Keratinocyte (primary cell): ENCODE results near the gene SNX14. TPM values are rescaled to one million over a fixed set of nuclear protein-coding genes. Genes with fewer than 3 reads are reported as not detected.
"Not testable (repeated sequence)": the region's sequence is repeated elsewhere in the genome, so short reads cannot be mapped to it uniquely, and the experiment has no call there.

Experiments used
- DNase-seq: peaks from one replicate; pipeline ENCODE4 v3.0.0-alpha.2; 2011; ENCODE audit warnings: low read depth, missing footprints, low spot score
- FAIRE-seq: peaks from 2 replicates; lab custom pipeline; 2011; peaks lifted over from hg19 to GRCh38; lab: Jason Lieb, UNC
- H2AFZ ChIP-seq: 2 replicates; pipeline ENCODE4 v1.6.0; 2012; ENCODE audit warnings: low read length, control low read depth, inconsistent platforms; ENCODE audit not compliant: control insufficient read depth
- H3K27ac ChIP-seq: 2 replicates; pipeline ENCODE4 v1.5.1; 2011; ENCODE audit warnings: low read length; ENCODE audit not compliant: control insufficient read depth, insufficient read depth
- H3K27me3 ChIP-seq: 3 replicates; pipeline ENCODE4 v1.6.0; 2011; ENCODE audit warnings: low read length; ENCODE audit not compliant: control insufficient read depth, insufficient read depth; ENCODE audit errors: extremely low read depth
- H3K36me3 ChIP-seq, 2 experiments: 2 replicates in 1 of 2; 3 replicates in 1 of 2; pipeline ENCODE4 v1.5.1; 2011; ENCODE audit warnings: low read length in 2 of 2, mild to moderate bottlenecking in 1 of 2; ENCODE audit not compliant: control insufficient read depth in 2 of 2, insufficient read depth in 2 of 2; ENCODE audit errors: extremely low read depth in 1 of 2
- H3K4me1 ChIP-seq: 3 replicates; pipeline ENCODE4 v1.5.1; 2011; ENCODE audit warnings: low read length; ENCODE audit not compliant: control insufficient read depth, insufficient read depth; ENCODE audit errors: extremely low read depth
- H3K4me2 ChIP-seq: 3 replicates; pipeline ENCODE4 v1.6.0; 2011; ENCODE audit warnings: low read depth, low read length; ENCODE audit not compliant: control insufficient read depth, insufficient read depth; ENCODE audit errors: extremely low read depth
- H3K4me3 ChIP-seq, 3 experiments: fragments of 200-600 bp in 1 of 3; sonication (generic) in 1 of 3; 2 replicates in 2 of 3; 3 replicates in 1 of 3; pipeline ENCODE4 v1.5.1; 2011 to 2016; ENCODE audit warnings: low read length in 3 of 3, mild to moderate bottlenecking in 3 of 3, control low read depth in 2 of 3, inconsistent platforms in 1 of 3, low read depth in 1 of 3, mixed read lengths in 1 of 3, mixed run types in 1 of 3, moderate library complexity in 1 of 3; ENCODE audit not compliant: control insufficient read depth in 2 of 3, insufficient read depth in 2 of 3; ENCODE audit errors: extremely low read depth in 1 of 3
- H3K79me2 ChIP-seq: 2 replicates; pipeline ENCODE4 v1.6.0; 2012; ENCODE audit warnings: low read length; ENCODE audit not compliant: control insufficient read depth, insufficient read depth
- H3K9ac ChIP-seq: 3 replicates; pipeline ENCODE4 v1.6.0; 2011; ENCODE audit warnings: low read length; ENCODE audit not compliant: control insufficient read depth, insufficient read depth; ENCODE audit errors: extremely low read depth
- H3K9me1 ChIP-seq: 3 replicates; pipeline ENCODE4 v1.6.0; 2011; ENCODE audit warnings: low read length; ENCODE audit not compliant: control insufficient read depth, insufficient read depth; ENCODE audit errors: extremely low read depth
- H3K9me3 ChIP-seq: 2 replicates; pipeline ENCODE4 v1.5.1; 2012; ENCODE audit warnings: low read depth, low read length; ENCODE audit not compliant: control insufficient read depth
- H4K20me1 ChIP-seq: 3 replicates; pipeline ENCODE4 v1.6.0; 2011; ENCODE audit warnings: low read length; ENCODE audit not compliant: control insufficient read depth, insufficient read depth; ENCODE audit errors: extremely low read depth
- CTCF ChIP-seq, 3 experiments: IDR thresholded peaks in 1 of 3; conservative IDR thresholded peaks in 1 of 3; optimal IDR thresholded peaks in 1 of 3; 2 replicates in 2 of 3; 3 replicates in 1 of 3; pipeline versions ENCODE3 to v1.5.1; 2011; ENCODE audit warnings: low read length in 3 of 3, mild to moderate bottlenecking in 3 of 3, moderate library complexity in 2 of 3, control low read depth in 1 of 3, inconsistent platforms in 1 of 3; ENCODE audit not compliant: insufficient read depth in 2 of 3; ENCODE audit errors: extremely low read depth in 1 of 3
- EZH2 ChIP-seq: IDR thresholded peaks from one replicate; pipeline ENCODE4 v1.6.1; 2012; ENCODE audit warnings: inconsistent platforms, mild to moderate bottlenecking, low read length, moderate library complexity
- dilution Hi-C: fragments of 300-500 bp; cut with MboI; formaldehyde crosslinking; loops from one replicate; pipeline ENCODE4 v1.7.0; 2020; ENCODE audit warnings: low sequenced_read_pairs; ENCODE audit not compliant: extremely low pct_ligation_motif_present
- polyA plus RNA-seq, 5 experiments: library from polyadenylated mRNA; depleted of rRNA in 3 of 5; stranded (reverse) in 3 of 5; stranded (forward) in 1 of 5; unstranded in 1 of 5; fragments of >200 nt; gene quantifications; 1 replicate in 1 of 5; 2 replicates in 3 of 5; 3 replicates in 1 of 5; pipeline versions ENCODE4 v1.2.1 to v1.2.3, GENCODE V29; 2011 to 2012; ENCODE audit warnings: missing spikeins in 2 of 5, low read depth in 1 of 5, low replicate concordance in 1 of 5

SNX14 gene
- polyA plus RNA-seq, 1 donor (not counting 4 experiments of a cell fraction or from before 2014, with no cell fraction given): 97.5 TPM

GRCh38 chr6:85585741-85586140 is 7.9 kb downstream of the SNX14 start:
- H3K79me2 ChIP-seq: peaks cover 84% of the 10 kb centered on the region
- peaks cover 4% of the 10 kb centered on the region for H3K9me1 ChIP-seq
- H3K9ac ChIP-seq: no peak overlapping the region
- TF ChIP-seq EZH2 (no peak), CTCF (optimal IDR thresholded peaks at IDR 0.05 in 1 of 3, IDR thresholded peaks at IDR 0.05 in 1 of 3, conservative IDR thresholded peaks at IDR 0.05 in 1 of 3; ENCODE audit: extremely low read depth in 1 of 3, insufficient read depth in 2 of 3, low read length in 3 of 3) (no peak)
- no peak overlapping the region for H2AFZ ChIP-seq
- dilution Hi-C loops: no loop called here
- FAIRE-seq: no peak
- no peaks in the 10 kb centered on the region for H4K20me1 ChIP-seq
- H3K27ac ChIP-seq: no peak overlapping the region
- no peaks in the 10 kb centered on the region for H3K36me3 ChIP-seq
- H3K4me3 ChIP-seq: no peak overlapping the region
- H3K9me3 ChIP-seq: no peaks in the 10 kb centered on the region
- no peak for DNase-seq
- peaks cover 6% of the 10 kb centered on the region for H3K4me1 ChIP-seq
- H3K27me3 ChIP-seq: no peaks in the 10 kb centered on the region
- no peak overlapping the region for H3K4me2 ChIP-seq

GRCh38 chr6:85582832-85583231 is 10.8 kb downstream of the SNX14 start:
- dilution Hi-C loops, H3K4me2 ChIP-seq, H3K4me3 ChIP-seq, H3K9ac ChIP-seq, H3K9me3 ChIP-seq, H3K27ac ChIP-seq, H3K27me3 ChIP-seq, FAIRE-seq, H4K20me1 ChIP-seq, H2AFZ ChIP-seq, DNase-seq, H3K4me1 ChIP-seq, H3K9me1 ChIP-seq: not testable (repeated sequence)
- Histone ChIP-seq H3K36me3 (peaks cover 1 to 11% of the 10 kb centered on the region in 2 experiments), H3K79me2 (peaks cover 86% of the 10 kb centered on the region)

GRCh38 chr6:85581572-85581971 is 12.1 kb downstream of the SNX14 start:
- H3K27ac ChIP-seq: no peak overlapping the region
- H3K79me2 ChIP-seq: peaks cover 89% of the 10 kb centered on the region
- H2AFZ ChIP-seq: no peak overlapping the region
- peaks cover 4% of the 10 kb centered on the region for H3K9me1 ChIP-seq
- H3K9me3 ChIP-seq: no peaks in the 10 kb centered on the region
- no peak for TF ChIP-seq EZH2
- TF ChIP-seq CTCF (optimal IDR thresholded peaks at IDR 0.05 in 1 of 3, IDR thresholded peaks at IDR 0.05 in 1 of 3, conservative IDR thresholded peaks at IDR 0.05 in 1 of 3; ENCODE audit: extremely low read depth in 1 of 3, insufficient read depth in 2 of 3, low read length in 3 of 3): no peak
- H4K20me1 ChIP-seq: no peaks in the 10 kb centered on the region
- no peak overlapping the region for H3K9ac ChIP-seq
- peaks cover 1 to 11% of the 10 kb centered on the region in 2 experiments for H3K36me3 ChIP-seq
- no peak for DNase-seq
- peaks cover 8% of the 10 kb centered on the region for H3K4me1 ChIP-seq
- no peak overlapping the region for H3K4me3 ChIP-seq
- no peaks in the 10 kb centered on the region for H3K27me3 ChIP-seq
- dilution Hi-C loops: no loop called here
- FAIRE-seq: no peak
- no peak overlapping the region for H3K4me2 ChIP-seq
